Skeletal muscle cell (primary cell): ENCODE results near the gene GPR84.
"Not testable (repeated sequence)": the region's sequence is repeated elsewhere in the genome, so short reads cannot be mapped to it uniquely, and the experiment has no call there.

Source experiments
- DNase-seq: peaks from one replicate; pipeline ENCODE4 v3.0.0-alpha.2; 2010; ENCODE audit warnings: low read depth
- H3K4me3 ChIP-seq: 2 replicates; pipeline ENCODE4 v1.5.1; 2011; ENCODE audit warnings: low read depth, mild to moderate bottlenecking, control low read depth, low read length, moderate library complexity

Gene GPR84

DNA sequence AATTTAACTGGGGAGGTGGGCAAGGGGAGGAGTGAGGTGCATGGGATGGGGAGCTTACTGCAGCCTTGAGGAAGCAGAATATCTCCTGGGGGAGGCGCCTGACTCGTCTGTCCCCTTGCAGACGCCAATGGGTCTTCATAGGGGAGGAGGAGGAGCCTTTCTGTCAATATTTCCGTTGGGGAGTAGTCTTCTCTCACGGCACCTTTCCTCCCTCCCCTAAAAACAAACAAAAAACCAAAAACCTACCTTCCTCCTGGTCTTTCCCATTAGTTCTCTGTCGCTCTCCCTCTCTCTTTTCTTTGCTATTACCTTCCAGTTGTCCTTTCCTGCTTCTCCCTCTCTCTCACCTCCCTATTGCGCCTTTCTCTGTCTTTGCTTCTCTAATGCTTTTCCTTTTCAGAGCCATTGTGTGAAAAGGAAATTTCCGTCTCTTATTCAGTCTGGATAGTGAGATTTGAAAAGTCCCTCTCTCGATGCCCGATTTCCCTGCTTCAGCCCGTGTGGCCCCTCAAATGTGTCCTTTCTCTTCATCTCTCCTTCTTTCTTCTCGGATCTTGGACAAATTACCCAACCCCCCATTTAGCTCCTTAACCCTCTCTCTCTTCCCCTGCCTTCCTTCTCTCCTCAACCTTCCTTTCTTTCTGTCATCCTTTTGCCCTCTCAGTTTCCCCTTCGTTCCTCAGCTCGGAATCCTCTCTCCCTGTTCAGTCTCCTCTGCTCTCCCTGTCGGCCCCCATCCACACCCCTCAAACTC is 5.9 kb downstream of the GPR84 start:
- DNase-seq = no peak
- peak overlapping the region; percentile 49 for H3K4me3 ChIP-seq

DNA sequence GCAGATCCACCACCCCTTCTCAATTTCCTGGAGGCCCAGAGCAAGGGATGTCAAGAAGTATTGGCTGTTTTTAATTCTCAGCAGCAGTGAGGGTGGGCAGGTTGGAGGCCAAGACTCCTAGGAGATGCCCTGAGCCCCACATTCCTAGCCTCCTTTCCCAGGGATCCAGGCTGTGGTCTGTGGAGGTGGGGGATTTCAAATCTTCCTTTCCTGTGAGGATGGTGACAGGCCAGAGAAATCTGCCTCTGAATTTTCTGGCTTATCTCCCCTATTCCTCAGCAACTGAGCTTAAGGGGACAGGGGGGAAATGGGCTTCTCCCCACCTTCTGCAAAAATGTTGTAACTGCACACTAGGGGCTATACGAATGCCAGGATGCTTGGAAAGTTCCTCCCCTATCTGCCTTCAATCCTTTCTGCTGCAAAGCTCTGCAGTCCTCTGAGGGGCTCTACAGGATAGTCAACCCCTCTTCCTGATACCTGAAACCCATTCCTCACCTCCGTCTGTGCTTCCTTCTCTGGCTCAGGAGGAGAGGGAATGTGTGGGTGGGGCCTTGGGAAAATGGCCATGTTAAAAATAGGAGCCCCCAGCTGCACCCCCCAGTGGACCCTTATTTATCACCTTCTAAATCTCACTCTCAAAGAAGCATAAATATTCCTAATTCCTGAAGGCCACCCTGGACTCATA is 6.6 kb downstream of the GPR84 start:
- DNase-seq = no peak
- H3K4me3 ChIP-seq = no peak overlapping the region

DNA sequence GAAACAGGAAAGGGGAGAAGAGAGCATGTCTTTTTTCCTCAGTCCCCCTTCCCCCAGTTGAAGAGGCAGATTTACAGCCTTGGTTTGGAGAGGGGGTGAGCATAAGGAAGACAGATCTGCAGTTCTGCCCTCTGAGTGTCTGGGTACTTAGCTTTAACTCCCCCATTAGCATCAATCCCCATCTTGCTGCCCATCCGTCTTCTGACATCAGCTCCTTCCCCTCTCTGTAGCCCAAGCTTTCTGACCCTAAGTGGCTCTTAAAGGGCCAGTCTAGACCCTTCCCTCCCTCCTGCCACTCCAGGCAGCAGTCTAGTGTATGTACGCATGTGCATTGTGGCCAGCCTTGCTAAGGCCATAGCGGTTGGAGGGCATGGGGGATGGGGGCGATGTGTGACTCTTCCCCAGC is 7.3 kb downstream of the GPR84 start:
- no peak overlapping the region for H3K4me3 ChIP-seq
- DNase-seq = no peak

DNA sequence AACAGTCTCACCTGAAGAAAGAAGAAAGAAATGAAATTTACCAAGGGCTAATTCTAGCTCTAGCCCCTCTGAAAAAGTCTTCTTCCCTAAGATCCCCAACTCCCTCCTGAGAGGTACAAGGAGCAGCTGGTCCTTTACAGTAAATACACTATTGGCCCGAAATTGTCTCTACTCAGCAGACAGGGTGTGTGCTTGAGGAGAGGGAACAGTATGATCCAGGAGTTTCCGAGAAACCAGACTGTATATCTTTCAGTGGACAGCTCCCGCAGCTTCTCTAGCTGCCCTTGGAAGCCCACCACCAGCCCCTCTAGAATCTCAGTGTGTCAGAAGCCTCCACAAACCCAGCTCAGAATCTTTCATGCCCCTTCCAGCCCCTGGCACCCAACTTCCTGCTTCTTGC is 8.1 kb downstream of the GPR84 start:
- no peak overlapping the region for H3K4me3 ChIP-seq
- DNase-seq = no peak

GRCh38 chr12:54355104-54355815 is 9.0 kb downstream of the GPR84 start:
- DNase-seq = no peak
- H3K4me3 ChIP-seq = no peak overlapping the region

DNA sequence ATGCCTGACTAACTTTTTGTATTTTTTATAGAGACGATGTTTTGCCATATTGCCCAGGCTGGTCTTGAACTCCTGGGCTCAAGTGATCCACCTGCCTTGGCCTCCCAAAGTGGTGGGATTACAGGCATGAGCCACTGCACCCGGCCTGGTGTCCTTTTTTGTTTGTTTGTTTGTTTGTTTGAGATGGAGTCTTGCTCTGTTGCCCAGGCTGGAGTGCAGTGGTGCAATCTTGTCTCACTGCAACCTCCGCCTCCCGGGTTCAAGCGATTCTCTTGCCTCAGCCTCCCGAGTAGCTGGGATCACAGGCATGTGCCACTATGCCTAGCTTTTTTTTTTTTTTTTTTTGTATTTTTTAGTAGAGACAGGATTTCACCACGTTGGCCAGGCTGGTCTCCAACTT is 10.0 kb downstream of the GPR84 start:
- DNase-seq = not testable (repeated sequence)

GRCh38 chr12:54352891-54353874 is 11.1 kb downstream of the GPR84 start:
- H3K4me3 ChIP-seq = no peak overlapping the region
- no peak for DNase-seq

More for the DNA sequence above, 10.0 kb downstream of the GPR84 start:
- H3K4me3 ChIP-seq = not testable (repeated sequence)

DNA sequence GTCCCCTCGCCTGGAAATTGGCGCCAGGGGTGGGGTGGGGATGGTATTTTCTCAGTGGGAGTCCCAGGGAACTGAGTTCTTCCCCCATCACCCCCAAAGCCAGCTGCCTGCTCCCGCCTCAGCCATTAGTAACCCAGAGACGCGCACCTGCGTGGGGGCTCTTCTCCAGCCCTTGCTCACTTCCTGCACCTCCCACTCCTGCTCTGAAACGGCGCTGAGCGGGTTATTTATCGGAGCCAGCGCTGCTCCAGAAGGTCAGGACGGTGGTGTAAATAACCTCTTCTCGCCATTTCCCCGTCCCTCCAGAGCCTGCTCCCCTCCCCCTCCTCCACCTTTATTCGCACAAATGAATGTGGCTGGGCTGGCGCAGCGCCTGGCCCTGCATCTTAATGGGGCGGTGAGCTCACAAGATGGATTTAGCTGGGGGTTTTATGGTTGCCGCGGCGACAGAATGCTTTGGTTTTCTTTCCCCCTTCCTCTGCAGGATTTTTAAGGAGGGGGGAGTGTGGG is 12.2 kb downstream of the GPR84 start:
- DNase-seq = no peak
- H3K4me3 ChIP-seq = no peak overlapping the region

- no peak overlapping the region for H3K4me3 ChIP-seq
- no peak for DNase-seq
Measured at GRCh38 chr12:54351341-54351740, 12.9 kb downstream of the GPR84 start.

DNA sequence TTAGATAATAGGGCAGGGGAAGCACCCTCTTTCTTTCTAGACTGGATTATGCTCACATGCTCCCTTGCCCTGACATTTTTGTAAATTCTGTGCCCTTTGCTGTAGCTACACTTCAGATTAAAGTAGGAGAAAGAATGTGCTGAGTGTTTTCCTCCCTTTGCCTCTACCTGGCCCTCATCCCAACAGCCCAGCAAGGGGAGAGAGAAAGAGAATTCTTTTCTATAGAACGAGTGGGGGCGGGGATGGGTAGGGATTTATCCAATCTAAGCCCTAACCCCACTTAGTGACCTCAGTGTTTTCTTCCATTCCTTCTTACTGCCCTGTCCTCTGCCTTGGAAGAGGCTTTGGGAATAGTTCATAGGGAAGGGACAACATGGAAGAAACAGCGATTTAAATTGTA is 13.5 kb downstream of the GPR84 start:
- no peak overlapping the region for H3K4me3 ChIP-seq
- no peak for DNase-seq

DNA sequence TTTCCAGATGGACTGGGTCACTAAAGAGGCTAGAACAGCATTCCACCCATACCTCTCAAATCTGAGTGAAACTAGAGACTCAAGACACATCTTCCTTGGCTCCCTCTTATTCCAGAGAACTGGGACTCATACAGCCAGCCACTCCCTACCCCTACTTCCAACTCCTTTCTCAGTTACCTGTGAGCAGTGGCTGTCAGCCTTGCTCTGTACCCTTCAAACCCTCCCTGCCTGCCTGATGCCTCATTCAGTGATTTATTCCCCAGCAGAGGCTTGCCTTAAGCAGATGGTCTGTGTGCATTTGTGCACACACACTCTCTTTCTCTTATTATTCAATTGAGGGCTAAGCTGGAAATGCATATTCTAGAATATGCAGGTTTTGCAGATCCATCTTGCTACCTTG is 14.6 kb downstream of the GPR84 start:
- H3K4me3 ChIP-seq = no peak overlapping the region
- no peak for DNase-seq

DNA sequence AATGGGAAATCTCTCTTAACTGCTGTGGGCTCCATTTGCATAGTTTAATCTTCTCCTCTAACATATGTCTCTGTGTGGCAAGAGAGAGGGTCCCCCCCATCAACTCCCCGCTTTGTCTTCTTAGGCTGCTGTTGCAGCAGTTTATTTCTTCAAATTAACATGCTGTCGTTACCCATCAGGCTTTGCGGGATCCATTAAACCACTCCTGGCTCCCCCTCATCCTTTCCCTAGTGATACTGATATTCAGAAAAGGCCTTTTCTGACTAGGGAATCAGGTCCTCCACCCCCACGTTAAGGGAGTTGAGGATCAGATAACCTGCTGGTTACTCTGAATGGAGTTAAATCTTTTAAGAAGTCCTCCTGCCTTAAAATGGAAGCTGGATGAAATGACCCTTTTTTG is 15.2 kb downstream of the GPR84 start:
- no peak overlapping the region for H3K4me3 ChIP-seq
- no peak for DNase-seq

DNA sequence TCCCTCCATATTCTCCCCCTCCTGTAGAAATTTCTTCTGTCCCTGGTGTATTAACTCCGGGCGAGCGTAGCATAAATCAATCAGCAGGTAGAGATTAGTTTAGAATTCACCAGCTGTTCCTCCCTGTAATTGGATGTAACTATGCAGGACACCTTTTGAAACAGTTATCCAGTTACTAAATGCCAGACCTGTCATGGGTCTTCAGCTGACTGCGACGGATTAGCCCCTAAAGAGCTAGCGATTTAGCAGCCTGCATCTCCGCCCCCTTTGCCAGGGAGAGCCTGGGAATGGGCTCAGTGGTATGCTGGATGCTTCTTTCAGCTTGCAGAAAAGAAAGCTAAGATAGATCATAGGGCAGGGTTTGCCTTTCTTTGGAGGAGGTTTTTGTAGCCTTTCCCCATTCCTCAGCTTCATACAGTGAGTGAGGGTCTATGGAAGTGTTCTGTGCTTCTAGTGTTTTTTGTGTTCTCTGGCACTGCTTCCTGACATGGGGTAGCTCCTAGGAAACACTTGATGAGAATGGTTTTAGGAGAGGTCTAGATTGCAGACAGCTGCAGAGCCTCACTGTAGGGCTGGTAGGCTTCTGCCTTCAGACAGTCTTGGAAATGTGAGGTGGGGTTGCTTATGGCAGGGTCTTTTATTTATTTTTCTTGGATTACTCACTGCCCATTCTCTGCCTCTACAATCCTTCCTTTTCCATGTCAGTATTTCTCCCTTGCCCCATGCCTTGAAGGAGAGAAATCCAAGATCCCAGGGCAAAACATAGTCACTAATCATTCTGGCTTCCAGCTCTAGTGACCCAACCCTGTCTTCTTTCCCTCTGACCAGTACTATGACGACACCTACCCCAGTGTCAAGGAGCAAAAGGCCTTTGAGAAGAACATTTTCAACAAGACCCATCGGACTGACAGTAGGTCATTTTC is 22.6 kb downstream of the GPR84 start:
- DNase-seq = no peak
- no peak overlapping the region for H3K4me3 ChIP-seq

DNA sequence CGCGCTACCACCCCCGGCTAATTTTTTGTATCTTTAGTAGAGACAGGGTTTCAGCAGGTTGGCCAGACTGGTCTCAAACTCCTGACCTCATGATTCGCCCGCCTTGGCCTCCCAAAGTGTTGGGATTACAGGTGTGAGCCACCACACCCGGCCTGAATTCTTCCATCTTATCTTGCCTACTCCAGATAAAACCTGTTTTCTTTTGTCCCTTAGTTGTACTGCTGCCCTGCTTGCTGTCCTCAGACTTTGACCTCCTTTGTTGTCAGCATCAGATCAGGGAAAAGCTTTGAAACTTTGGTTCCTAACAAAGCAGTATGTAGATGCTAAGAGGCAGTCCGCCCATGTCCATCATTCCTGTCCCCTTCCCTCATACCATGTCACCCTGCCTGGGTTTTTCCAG is 23.4 kb downstream of the GPR84 start:
- no peak for DNase-seq
- H3K4me3 ChIP-seq = no peak overlapping the region

- DNase-seq = peak; percentile 41
- no peak overlapping the region for H3K4me3 ChIP-seq
Measured at GRCh38 chr12:54338698-54339296, 25.5 kb downstream of the GPR84 start.

GRCh38 chr12:54337854-54338650 is 26.2 kb downstream of the GPR84 start:
- no peak overlapping the region for H3K4me3 ChIP-seq
- DNase-seq = no peak

DNA sequence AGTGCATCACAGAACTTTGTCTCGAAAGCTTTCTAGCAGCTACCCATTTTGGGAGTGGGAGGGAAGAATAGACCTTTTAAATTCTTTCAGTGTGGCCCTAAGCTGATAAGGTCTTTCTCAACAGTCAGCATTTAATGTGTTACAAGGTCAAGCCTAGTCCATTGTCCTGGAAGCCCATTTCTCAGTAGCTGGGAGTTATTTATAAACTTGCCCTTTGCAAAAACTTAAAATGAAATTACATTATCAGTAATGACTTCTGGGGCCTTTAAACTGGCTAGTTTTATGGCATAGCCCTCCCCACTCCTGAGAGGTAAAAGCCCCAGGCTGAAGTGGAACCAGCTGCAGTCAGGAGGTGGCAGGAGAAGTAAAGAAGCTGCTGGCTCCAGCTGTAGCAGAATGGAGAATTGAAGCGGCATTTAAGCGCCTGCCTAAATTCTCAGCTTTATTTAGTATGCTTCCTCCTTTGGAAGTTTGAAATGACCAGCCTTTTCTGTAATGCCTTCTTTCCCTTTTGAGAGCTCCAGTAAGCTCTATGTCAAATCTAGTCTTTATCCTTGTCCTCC is 26.9 kb downstream of the GPR84 start:
- no peak for DNase-seq
- no peak overlapping the region for H3K4me3 ChIP-seq
